ENCODE measurements around the gene GPR27. TPM values are rescaled to one million over a fixed set of nuclear protein-coding genes. Genes with fewer than 3 reads are reported as not detected.

Gene GPR27
- total RNA-seq, 2 donors from 2014 or later: 0.98 to 1.9 TPM

GRCh38 chr3:71721002-71721401 is 32.7 kb upstream of the GPR27 start:
- Histone ChIP-seq H3K27ac (no peak overlapping the region), H3K4me1 (peaks cover 0 to 17% of the 10 kb centered on the region in 2 donors), H3K9me3 (no peaks in the 10 kb centered on the region)

GRCh38 chr3:71721651-71722157 is 32.0 kb upstream of the GPR27 start:
- Histone ChIP-seq H3K4me3 (no peak overlapping the region), H3K27ac (no peak overlapping the region), H3K27me3 (no peaks in the 10 kb centered on the region), H3K9me3 (no peaks in the 10 kb centered on the region), H3K36me3 (no peaks in the 10 kb centered on the region), H3K4me1 (peaks cover 0 to 17% of the 10 kb centered on the region in 2 donors)
- DNase-seq (ENCODE audit: low spot score): no peak
- no peak for TF ChIP-seq CTCF (IDR thresholded peaks at IDR 0.05)

More at GRCh38 chr3:71721002-71721401, 32.7 kb upstream of the GPR27 start:
- TF ChIP-seq CTCF (IDR thresholded peaks at IDR 0.05): no peak
- DNase-seq (ENCODE audit: low spot score): no peak
- H3K36me3 ChIP-seq: no peaks in the 10 kb centered on the region
- no peaks in the 10 kb centered on the region for H3K27me3 ChIP-seq
- H3K4me3 ChIP-seq: no peak overlapping the region

- Histone ChIP-seq H3K9me3 (no peaks in the 10 kb centered on the region), H3K4me1 (peaks cover 0 to 17% of the 10 kb centered on the region in 2 donors), H3K27ac (no peak overlapping the region), H3K4me3 (no peak overlapping the region), H3K36me3 (no peaks in the 10 kb centered on the region), H3K27me3 (no peaks in the 10 kb centered on the region)
- DNase-seq (ENCODE audit: low spot score): no peak
- no peak for TF ChIP-seq CTCF (IDR thresholded peaks at IDR 0.05)
These were observed 31.0 kb upstream of the GPR27 start for GRCh38 chr3:71722693-71723092.

GRCh38 chr3:71723452-71724170 is 30.0 kb upstream of the GPR27 start:
- DNase-seq (ENCODE audit: low spot score): no peak
- TF ChIP-seq CTCF (IDR thresholded peaks at IDR 0.05): no peak
- H3K36me3 ChIP-seq: no peaks in the 10 kb centered on the region
- peak overlapping the region in 1 of 2 donors; percentile 81 for H3K4me3 ChIP-seq
- H3K27me3 ChIP-seq: no peaks in the 10 kb centered on the region
- no peaks in the 10 kb centered on the region for H3K9me3 ChIP-seq
- H3K4me1 ChIP-seq: peaks cover 0 to 17% of the 10 kb centered on the region in 2 donors
- H3K27ac ChIP-seq: peak overlapping the region in 1 of 2 donors; percentile 63

GRCh38 chr3:71724171-71724453 is 29.5 kb upstream of the GPR27 start:
- peak overlapping the region; percentile 63 to 83 for H3K27ac ChIP-seq
- H3K9me3 ChIP-seq: no peaks in the 10 kb centered on the region
- DNase-seq (ENCODE audit: low spot score): no peak
- H3K4me1 ChIP-seq: peaks cover 0 to 17% of the 10 kb centered on the region in 2 donors
- H3K36me3 ChIP-seq: no peaks in the 10 kb centered on the region
- no peak for TF ChIP-seq CTCF (IDR thresholded peaks at IDR 0.05)
- H3K27me3 ChIP-seq: no peaks in the 10 kb centered on the region
- H3K4me3 ChIP-seq: peak overlapping the region; percentile 62 to 81

Data from right atrium auricular region (tissue), 2 donors.